Left ventricle myocardium inferior (tissue), 1 donor: Measurements from ENCODE around the gene DAB1. TPM values are rescaled to one million over a fixed set of nuclear protein-coding genes. Genes with fewer than 3 reads are reported as not detected.
A peak's percentile ranks its signal among the peaks of the same experiment; 100 is the strongest.

Experiments
- DNase-seq: peaks from one replicate; pipeline ENCODE4 v3.0.0-alpha.2; 2020
- H3K27ac ChIP-seq: fragments of 200-600 bp; replicated peaks from 2 replicates; pipeline ENCODE4 v1.8.0; 2021
- H3K27me3 ChIP-seq: fragments of 200-600 bp; 2 replicates; pipeline ENCODE4 v1.8.0; 2021; ENCODE audit warnings: low read depth
- H3K36me3 ChIP-seq: fragments of 200-600 bp; 2 replicates; pipeline ENCODE4 v1.8.0; 2021
- H3K4me1 ChIP-seq: fragments of 200-600 bp; 2 replicates; pipeline ENCODE4 v1.8.0; 2021
- H3K4me3 ChIP-seq: fragments of 200-600 bp; 2 replicates; pipeline ENCODE4 v1.8.0; 2021; ENCODE audit warnings: mild to moderate bottlenecking, moderate library complexity
- H3K9me3 ChIP-seq: fragments of 200-600 bp; replicated peaks from 2 replicates; pipeline ENCODE4 v1.8.0; 2021
- intact Hi-C: fragments of 100-400 bp; cut with micrococcal nuclease; formaldehyde crosslinking; loops from one replicate; pipeline ENCODE4 v1.11.0; 2022
- long read RNA-seq: library from polyadenylated mRNA; unstranded; transcript quantifications from one replicate; pipeline ENCODE4 v2.0.0, GENCODE V29; 2021
- total RNA-seq: library from RNA; stranded (reverse); fragmentation: NEBNext Ultra II Directional; extraction: Animal tissue kit (Norgen Biotek cat#: 25700); gene quantifications from one replicate; pipeline ENCODE4 v1.2.1, GENCODE V29; 2021
- TF ChIP-seq, protein P1 (sequence below): fragments of 200-600 bp; IDR thresholded peaks from 2 replicates; pipeline ENCODE4 v1.8.0; 2021; ENCODE audit warnings: antibody characterized with exemption, mild to moderate bottlenecking, borderline replicate concordance
- donor health status: DM: no; HTN: yes; CAD: no; lungs with severe emphysema.

Gene DAB1
- 0.77 TPM for total RNA-seq
- long read RNA-seq, partial matches to known transcripts = 1 of 2 reads
- long read RNA-seq, other reads (novel, unspliced or antisense) = 1 of 2 reads

DNA sequence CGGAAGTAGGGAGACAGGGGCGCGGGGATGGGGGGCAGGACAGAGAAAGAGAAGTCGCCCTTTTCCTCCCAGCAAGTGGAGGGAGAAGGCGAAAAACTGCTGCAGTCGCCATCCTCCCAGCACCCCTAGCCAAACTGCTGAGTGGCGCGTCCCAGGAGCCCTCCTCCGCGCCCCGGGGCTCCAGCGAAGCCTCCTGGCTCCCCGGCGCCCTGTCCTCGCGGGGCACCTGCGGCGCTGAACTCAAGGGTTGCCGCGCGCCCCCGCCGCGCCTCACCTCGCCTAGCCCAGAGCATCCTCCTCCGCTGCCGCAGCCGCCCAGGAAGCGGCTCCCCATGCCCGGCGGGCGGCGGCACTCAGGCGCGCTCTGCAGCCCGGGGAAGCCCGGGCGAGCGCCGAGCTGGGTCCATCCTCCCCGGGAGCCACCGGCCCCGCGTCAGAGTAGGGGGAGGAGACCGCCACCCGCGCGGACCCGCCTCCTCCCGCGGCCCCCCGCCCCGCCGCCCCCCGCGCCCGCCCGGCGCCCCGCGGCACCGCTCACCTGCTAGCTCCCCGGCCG is at the start of gene DAB1:
DAB1 (minus strand) TSS at position 405 of the 556 bp plus-strand sequence. CDS start 133,030 bp downstream, outside the sequence.
- TF ChIP-seq, protein P1, sequence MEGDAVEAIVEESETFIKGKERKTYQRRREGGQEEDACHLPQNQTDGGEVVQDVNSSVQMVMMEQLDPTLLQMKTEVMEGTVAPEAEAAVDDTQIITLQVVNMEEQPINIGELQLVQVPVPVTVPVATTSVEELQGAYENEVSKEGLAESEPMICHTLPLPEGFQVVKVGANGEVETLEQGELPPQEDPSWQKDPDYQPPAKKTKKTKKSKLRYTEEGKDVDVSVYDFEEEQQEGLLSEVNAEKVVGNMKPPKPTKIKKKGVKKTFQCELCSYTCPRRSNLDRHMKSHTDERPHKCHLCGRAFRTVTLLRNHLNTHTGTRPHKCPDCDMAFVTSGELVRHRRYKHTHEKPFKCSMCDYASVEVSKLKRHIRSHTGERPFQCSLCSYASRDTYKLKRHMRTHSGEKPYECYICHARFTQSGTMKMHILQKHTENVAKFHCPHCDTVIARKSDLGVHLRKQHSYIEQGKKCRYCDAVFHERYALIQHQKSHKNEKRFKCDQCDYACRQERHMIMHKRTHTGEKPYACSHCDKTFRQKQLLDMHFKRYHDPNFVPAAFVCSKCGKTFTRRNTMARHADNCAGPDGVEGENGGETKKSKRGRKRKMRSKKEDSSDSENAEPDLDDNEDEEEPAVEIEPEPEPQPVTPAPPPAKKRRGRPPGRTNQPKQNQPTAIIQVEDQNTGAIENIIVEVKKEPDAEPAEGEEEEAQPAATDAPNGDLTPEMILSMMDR = no peak
- intact Hi-C loops = no loop called here
- no peak for DNase-seq
- Histone ChIP-seq H3K27ac (peak within 1 kb of the TSS; percentile 54), H3K4me3 (peak within 1 kb of the TSS; percentile 71), H3K4me1 (peaks cover 30% of the 10 kb centered on the region), H3K9me3 (no peaks in the 10 kb centered on the region), H3K36me3 (no peaks in the 10 kb centered on the region), H3K27me3 (peaks cover 69% of the 10 kb centered on the region)

DNA sequence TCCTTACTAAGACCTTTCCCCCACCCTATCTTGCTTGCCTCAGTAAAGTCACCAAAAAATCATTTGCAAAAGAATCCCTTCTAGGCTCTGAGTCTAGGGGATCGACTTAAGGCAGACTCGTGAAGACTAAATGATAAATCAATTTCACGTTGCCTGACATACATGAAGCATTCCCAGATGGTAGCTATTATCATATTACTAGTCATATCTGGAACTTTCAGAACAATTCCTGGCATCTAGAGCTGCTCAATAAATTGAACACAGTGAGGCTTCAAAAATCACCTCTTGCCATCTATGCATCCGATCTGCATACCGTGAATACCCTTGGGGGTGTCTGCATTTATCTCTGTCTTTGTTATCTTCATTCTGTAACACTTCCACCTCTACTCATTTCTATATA is 49.6 kb upstream of the DAB1 start:
- H3K27me3 ChIP-seq = no peaks in the 10 kb centered on the region
- no peak overlapping the region for H3K27ac ChIP-seq
- no peaks in the 10 kb centered on the region for H3K36me3 ChIP-seq
- peaks cover 8% of the 10 kb centered on the region for H3K4me1 ChIP-seq
- no peak overlapping the region for H3K4me3 ChIP-seq
- H3K9me3 ChIP-seq = no peaks in the 10 kb centered on the region
- DNase-seq = no peak
- TF ChIP-seq, protein P1 = no peak
- intact Hi-C loops = no loop called here

DNA sequence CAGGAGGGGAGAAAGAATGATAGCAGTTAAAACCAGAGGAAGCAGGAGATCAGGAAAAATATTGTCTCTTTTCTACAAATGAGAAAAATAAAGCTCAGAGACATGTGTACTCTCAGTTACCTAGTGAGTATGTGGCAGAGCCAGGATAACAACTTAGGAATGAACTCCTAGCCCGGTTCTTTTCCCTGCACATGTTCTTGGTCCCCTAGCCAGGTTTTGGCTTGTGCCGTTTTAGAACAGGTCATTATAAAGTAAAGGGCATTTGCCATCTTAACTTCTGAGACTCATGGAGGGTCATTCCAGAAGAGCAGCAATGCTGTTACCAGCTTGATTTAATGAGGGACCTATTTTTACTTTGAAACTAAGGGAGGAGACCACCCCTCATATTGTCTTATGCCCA is 48.1 kb upstream of the DAB1 start:
- no peak for DNase-seq
- H3K27me3 ChIP-seq = no peaks in the 10 kb centered on the region
- intact Hi-C loops = no loop called here

DNA sequence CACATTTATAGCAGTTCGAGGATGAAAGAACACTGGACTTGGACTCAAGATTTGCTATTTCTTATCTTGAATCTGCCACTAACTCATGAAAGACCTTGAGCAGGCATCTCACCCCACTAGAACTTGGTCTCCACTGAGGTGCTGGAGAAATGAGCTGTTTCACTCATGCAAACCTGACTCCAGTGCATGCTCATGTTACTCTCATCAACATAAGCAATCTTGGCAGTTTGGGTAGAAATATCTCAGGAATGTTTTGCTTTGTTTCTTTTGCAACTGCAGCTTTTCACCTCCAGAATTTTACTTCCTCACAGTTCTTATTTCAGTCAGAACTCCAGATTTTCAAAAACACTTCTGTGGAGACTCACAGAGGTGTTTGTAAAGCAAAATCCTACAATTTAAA is 46.2 kb upstream of the DAB1 start:
- no peak overlapping the region for H3K4me3 ChIP-seq
- H3K36me3 ChIP-seq = no peaks in the 10 kb centered on the region
- H3K9me3 ChIP-seq = no peaks in the 10 kb centered on the region
- H3K27ac ChIP-seq = no peak overlapping the region
- TF ChIP-seq, protein P1 = no peak
- intact Hi-C loops = no loop called here
- peaks cover 19% of the 10 kb centered on the region for H3K4me1 ChIP-seq
- no peak for DNase-seq
- H3K27me3 ChIP-seq = no peaks in the 10 kb centered on the region

More for the DNA sequence above, 48.1 kb upstream of the DAB1 start:
- H3K9me3 ChIP-seq = no peaks in the 10 kb centered on the region
- no peak overlapping the region for H3K27ac ChIP-seq
- peaks cover 19% of the 10 kb centered on the region for H3K4me1 ChIP-seq
- H3K4me3 ChIP-seq = no peak overlapping the region
- no peaks in the 10 kb centered on the region for H3K36me3 ChIP-seq
- TF ChIP-seq, protein P1 = no peak

DNA sequence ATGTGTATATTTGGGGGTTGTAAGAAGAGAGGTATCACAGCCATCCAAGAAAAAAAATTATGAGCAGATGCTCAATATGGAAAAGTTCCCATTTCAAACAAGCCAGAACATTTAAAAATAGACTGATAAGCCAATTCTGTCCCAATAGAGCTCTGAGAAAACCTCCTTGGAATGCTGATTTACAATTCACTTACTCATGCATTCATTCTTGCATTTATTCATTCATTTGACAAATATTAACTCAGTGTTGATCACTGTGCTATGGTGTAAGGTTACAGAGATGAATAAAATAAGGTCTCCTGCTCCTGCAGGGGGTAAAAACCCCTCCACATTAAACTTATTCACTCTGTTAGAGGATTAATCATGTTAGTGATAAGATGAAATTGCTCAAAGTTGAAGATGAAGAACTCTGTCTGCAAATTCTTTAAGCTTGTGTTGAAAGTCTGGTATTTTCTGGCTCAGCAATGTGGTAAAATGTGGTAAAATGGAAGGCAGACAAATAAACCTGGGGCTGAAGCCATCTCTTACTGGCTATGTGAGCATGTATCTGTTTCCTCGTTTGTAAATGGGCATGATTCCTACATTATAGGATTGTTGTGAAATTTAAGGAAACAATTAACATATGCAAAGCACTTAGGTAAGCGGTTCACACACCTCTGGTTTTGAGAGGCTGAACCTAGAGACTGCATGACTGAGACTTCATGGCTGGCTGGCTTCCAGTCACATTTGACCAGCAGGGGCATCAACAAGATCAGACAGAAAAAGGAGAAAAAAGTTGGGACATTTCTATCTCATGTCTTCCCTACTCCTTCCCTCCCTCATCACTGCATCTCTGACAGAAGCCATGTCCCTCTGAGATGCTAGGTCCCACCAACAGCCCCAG is 45.0 kb upstream of the DAB1 start:
- intact Hi-C loops = no loop called here
- no peaks in the 10 kb centered on the region for H3K27me3 ChIP-seq
- peaks cover 22% of the 10 kb centered on the region for H3K4me1 ChIP-seq
- no peaks in the 10 kb centered on the region for H3K36me3 ChIP-seq
- no peak for DNase-seq
- no peaks in the 10 kb centered on the region for H3K9me3 ChIP-seq
- no peak overlapping the region for H3K27ac ChIP-seq
- TF ChIP-seq, protein P1 = no peak
- no peak overlapping the region for H3K4me3 ChIP-seq
